WI38 (cell line): Measurements from ENCODE around the gene BEND3.
"Not testable (repeated sequence)": the region's sequence is repeated elsewhere in the genome, so short reads cannot be mapped to it uniquely, and the experiment has no call there.

Experiments
- H3K4me3 ChIP-seq: 2 replicates; pipeline ENCODE4 v1.5.1; 2011; ENCODE audit warnings: low read depth, mild to moderate bottlenecking, control low read depth, low read length
- CTCF ChIP-seq: IDR thresholded peaks from 2 replicates; pipeline ENCODE4 v1.5.1; 2012; ENCODE audit warnings: low read depth, mild to moderate bottlenecking, control low read depth, low read length

The BEND3 gene

GRCh38 chr6:107144666-107145065, 29.4 kb upstream of the BEND3 start:
- no peak overlapping the region for H3K4me3 ChIP-seq

GRCh38 chr6:107144014-107144413, 28.7 kb upstream of the BEND3 start:
- H3K4me3 ChIP-seq: no peak overlapping the region
- TF ChIP-seq CTCF: no peak

More at GRCh38 chr6:107144666-107145065, 29.4 kb upstream of the BEND3 start:
- no peak for TF ChIP-seq CTCF

GRCh38 chr6:107140581-107140980, 25.3 kb upstream of the BEND3 start:
- no peak for TF ChIP-seq CTCF
- no peak overlapping the region for H3K4me3 ChIP-seq

GRCh38 chr6:107136324-107136723, 21.0 kb upstream of the BEND3 start:
- not testable (repeated sequence) for H3K4me3 ChIP-seq

GRCh38 chr6:107135048-107135680, 19.8 kb upstream of the BEND3 start:
- not testable (repeated sequence) for H3K4me3 ChIP-seq

GRCh38 chr6:107132330-107132954, 17.1 kb upstream of the BEND3 start:
- no peak overlapping the region for H3K4me3 ChIP-seq
- TF ChIP-seq CTCF: 0 out of 2 replicates have a peak, but pooled peaks have one; percentile 33

GRCh38 chr6:107129370-107129925, 14.1 kb upstream of the BEND3 start:
- no peak overlapping the region for H3K4me3 ChIP-seq
- no peak for TF ChIP-seq CTCF

GRCh38 chr6:107128577-107128976, 13.3 kb upstream of the BEND3 start:
- no peak for TF ChIP-seq CTCF
- H3K4me3 ChIP-seq: no peak overlapping the region
